ENCODE data around the gene BAHCC1. TPM values are rescaled to one million over a fixed set of nuclear protein-coding genes. Genes with fewer than 3 reads are reported as not detected.

BAHCC1 gene
- total RNA-seq, 1 donor from 2014 or later = 61.3 TPM

DNA sequence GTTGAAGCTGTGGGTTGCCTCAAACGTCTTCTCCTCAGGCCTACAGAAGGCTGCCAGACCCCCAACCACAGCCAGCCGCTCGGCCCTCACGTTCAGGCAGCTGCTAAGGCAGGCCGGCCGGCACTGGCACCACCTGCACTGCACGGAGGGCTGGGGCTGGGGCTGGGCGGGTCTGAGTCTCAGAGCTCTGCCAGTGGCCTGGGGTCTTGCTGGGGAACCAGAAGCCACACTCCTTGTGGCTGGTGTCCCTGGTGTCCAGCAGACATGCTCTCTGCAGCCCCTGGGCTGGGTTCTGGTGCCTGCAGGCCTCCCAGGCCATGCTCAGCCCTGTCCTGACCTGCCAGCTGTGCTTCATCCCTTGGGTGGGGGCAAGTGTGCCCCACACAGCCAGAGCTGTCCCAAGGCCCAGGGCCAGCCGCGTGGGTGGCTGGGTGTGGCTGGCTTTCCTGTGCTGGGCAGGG, 42.0 kb downstream of the BAHCC1 start:
- no peaks in the 10 kb centered on the region for H3K36me3 Mint-ChIP-seq (ENCODE audit: low read depth)
- H3K27ac Mint-ChIP-seq (ENCODE audit: unreplicated experiment) = no peak overlapping the region
- TF ChIP-seq, protein P1, sequence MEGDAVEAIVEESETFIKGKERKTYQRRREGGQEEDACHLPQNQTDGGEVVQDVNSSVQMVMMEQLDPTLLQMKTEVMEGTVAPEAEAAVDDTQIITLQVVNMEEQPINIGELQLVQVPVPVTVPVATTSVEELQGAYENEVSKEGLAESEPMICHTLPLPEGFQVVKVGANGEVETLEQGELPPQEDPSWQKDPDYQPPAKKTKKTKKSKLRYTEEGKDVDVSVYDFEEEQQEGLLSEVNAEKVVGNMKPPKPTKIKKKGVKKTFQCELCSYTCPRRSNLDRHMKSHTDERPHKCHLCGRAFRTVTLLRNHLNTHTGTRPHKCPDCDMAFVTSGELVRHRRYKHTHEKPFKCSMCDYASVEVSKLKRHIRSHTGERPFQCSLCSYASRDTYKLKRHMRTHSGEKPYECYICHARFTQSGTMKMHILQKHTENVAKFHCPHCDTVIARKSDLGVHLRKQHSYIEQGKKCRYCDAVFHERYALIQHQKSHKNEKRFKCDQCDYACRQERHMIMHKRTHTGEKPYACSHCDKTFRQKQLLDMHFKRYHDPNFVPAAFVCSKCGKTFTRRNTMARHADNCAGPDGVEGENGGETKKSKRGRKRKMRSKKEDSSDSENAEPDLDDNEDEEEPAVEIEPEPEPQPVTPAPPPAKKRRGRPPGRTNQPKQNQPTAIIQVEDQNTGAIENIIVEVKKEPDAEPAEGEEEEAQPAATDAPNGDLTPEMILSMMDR (conservative IDR thresholded peaks at IDR 0.05) = no peak
- no peak overlapping the region for H3K4me3 Mint-ChIP-seq
- H3K27me3 Mint-ChIP-seq (ENCODE audit: low read depth) = no peaks in the 10 kb centered on the region
- H3K4me1 Mint-ChIP-seq = peaks cover 10% of the 10 kb centered on the region
- H3K9me3 Mint-ChIP-seq = no peaks in the 10 kb centered on the region
- no peak for DNase-seq (ENCODE audit: low read depth, low spot score)

DNA sequence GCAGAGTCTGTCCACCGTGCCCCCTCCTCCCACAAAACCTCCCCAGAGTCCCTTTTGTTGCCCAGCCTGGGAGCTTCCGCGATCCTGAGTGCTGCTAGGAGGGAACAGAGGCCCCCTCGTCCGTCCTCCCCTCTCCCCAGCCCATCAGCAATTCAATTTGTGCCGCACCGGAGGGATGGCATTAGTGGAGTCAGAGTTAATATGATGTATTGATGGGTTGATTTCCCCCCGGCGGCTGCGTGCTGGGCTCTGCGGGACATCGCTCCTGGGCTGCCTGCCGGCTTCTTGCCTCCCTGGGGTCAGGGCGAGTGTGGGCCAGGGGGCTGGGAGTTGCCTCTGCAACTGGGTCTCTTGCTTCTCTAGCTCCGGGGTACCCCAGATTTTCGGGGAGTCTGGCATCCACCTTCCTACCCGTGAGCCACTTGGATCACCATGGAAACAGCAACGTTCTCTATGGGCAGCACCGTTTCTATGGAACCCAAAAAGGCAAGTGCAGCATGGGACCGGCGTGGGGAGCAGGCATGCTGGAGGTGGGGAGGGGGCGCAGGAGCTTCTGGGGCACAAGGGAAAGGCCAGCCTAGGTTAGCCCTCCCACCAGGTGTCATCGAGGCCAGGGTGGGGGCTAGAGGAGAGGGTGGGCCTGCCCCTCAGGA, 42.9 kb downstream of the BAHCC1 start:
- no peak overlapping the region for H3K27ac Mint-ChIP-seq (ENCODE audit: unreplicated experiment)
- peaks cover 10% of the 10 kb centered on the region for H3K4me1 Mint-ChIP-seq
- TF ChIP-seq, protein P1 (conservative IDR thresholded peaks at IDR 0.05) = no peak
- no peaks in the 10 kb centered on the region for H3K9me3 Mint-ChIP-seq
- H3K27me3 Mint-ChIP-seq (ENCODE audit: low read depth) = no peaks in the 10 kb centered on the region
- H3K36me3 Mint-ChIP-seq (ENCODE audit: low read depth) = no peaks in the 10 kb centered on the region
- peak overlapping the region; percentile 23 for H3K4me3 Mint-ChIP-seq
- no peak for DNase-seq (ENCODE audit: low read depth, low spot score)

DNA sequence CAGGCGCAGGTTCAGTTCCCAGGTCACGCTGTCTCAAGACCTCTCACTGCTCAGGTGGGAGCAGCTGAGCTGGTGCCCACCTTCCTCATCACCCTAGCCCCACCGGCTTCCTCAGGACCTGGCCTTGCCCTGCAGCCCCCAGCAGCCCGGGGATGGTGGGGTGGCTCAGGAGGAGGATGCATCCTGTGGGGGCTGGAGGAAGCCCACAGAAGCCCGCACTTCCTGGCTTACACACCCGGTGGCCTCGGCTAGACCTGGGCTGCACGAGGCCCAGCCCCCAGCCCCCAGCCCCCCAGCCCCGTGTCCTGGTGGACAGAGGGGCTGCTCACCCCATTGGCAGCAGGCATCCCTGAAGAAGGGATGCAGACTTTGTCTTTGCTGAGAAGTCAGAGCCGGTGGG, 43.4 kb downstream of the BAHCC1 start:
- Mint-ChIP-seq H3K27me3 (ENCODE audit: low read depth) (no peaks in the 10 kb centered on the region), H3K27ac (ENCODE audit: unreplicated experiment) (no peak overlapping the region), H3K4me1 (peaks cover 10% of the 10 kb centered on the region), H3K4me3 (no peak overlapping the region), H3K9me3 (no peaks in the 10 kb centered on the region), H3K36me3 (ENCODE audit: low read depth) (no peaks in the 10 kb centered on the region)
- TF ChIP-seq, protein P1 (conservative IDR thresholded peaks at IDR 0.05) = no peak
- DNase-seq (ENCODE audit: low read depth, low spot score) = no peak

DNA sequence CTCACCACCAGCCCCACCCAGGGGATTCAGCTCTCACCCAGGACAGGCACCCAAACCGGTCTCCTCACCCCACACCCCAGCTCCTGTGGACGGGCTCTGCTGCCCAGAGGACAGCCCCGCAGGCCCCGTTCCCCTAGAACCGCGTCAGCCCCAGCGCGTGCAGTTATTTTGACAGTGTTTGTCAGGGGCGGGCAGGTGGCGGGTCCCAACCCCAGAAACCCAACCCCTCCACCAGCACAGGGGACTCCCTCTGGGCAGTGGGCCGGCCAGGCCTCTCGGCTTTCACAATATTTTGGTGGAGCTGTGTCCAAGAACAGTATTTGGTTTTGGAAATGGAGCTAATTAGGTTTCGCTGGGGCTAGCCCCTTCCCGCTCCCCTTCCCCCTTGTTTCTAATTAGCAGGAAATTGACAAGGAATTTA, 44.8 kb downstream of the BAHCC1 start:
- H3K27ac Mint-ChIP-seq (ENCODE audit: unreplicated experiment) = no peak overlapping the region
- peaks cover 10% of the 10 kb centered on the region for H3K4me1 Mint-ChIP-seq
- TF ChIP-seq, protein P1 (conservative IDR thresholded peaks at IDR 0.05) = no peak
- no peak overlapping the region for H3K4me3 Mint-ChIP-seq
- DNase-seq (ENCODE audit: low read depth, low spot score) = no peak
- no peaks in the 10 kb centered on the region for H3K27me3 Mint-ChIP-seq (ENCODE audit: low read depth)
- no peaks in the 10 kb centered on the region for H3K9me3 Mint-ChIP-seq
- no peaks in the 10 kb centered on the region for H3K36me3 Mint-ChIP-seq (ENCODE audit: low read depth)

DNA sequence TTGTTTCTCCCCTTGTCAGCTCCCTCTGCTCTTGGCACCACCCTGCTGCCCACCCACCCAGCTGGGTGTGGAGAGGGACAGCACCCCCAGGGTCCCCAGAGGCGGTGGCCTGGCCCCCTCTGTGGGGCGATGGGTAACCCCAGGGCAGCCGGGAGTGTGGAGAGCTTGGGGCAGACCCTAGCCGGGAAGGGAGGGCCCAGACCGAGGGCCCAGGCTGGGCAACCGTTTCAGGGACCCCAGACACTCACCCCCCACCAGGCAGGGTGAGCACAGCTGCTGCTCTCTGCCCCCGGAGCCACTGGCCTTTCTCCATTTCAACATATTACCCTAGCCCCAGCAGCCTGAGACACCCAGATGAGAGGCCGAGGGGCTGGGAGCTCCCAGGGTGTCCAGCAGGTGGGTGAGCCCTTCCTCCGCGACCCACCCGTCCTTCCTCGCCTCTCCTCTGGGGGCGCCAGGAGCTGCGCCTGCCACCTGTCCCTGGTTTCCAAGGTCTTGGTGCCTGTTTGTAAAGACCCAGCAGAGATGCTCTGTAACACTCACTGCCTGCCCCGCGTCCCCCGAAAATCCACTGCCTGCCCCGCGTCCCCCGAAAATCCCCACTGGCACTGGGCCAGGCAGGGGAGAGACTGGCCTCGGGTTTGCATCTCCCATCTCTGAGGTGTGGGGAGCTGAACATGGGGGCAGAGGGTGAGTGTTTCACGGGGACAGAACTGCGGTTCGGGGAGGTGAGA, 45.4 kb downstream of the BAHCC1 start:
- Mint-ChIP-seq H3K9me3 (no peaks in the 10 kb centered on the region), H3K36me3 (ENCODE audit: low read depth) (no peaks in the 10 kb centered on the region), H3K27me3 (ENCODE audit: low read depth) (no peaks in the 10 kb centered on the region), H3K4me1 (peaks cover 10% of the 10 kb centered on the region), H3K27ac (ENCODE audit: unreplicated experiment) (no peak overlapping the region), H3K4me3 (no peak overlapping the region)
- peak; percentile 63 for DNase-seq (ENCODE audit: low read depth, low spot score)
- TF ChIP-seq, protein P1 (conservative IDR thresholded peaks at IDR 0.05) = peak; percentile 71
